AG04450 (cell line): ENCODE results near the gene EPS15. TPM values are rescaled to one million over a fixed set of nuclear protein-coding genes. Genes with fewer than 3 reads are reported as not detected.
A peak's percentile ranks its signal among the peaks of the same experiment; 100 is the strongest.
"Not testable (repeated sequence)": the region's sequence is repeated elsewhere in the genome, so short reads cannot be mapped to it uniquely, and the experiment has no call there.

Source experiments
- CTCF ChIA-PET: fragments of 300-600, 350-600 bp; formaldehyde crosslinking; extraction: SDS; loops from one replicate; lab custom pipeline; 2022; ENCODE audit warnings: antibody characterized with exemption, inconsistent platforms; lab: Charles Lee
- POLR2A ChIA-PET: fragments of 350-600 bp; formaldehyde crosslinking; extraction: SDS; loops from one replicate; lab custom pipeline; 2021; ENCODE audit warnings: antibody characterized with exemption, inconsistent platforms; lab: Yijun Ruan, JAX
- DNase-seq: peaks from one replicate; pipeline ENCODE4 v3.0.0-alpha.2; 2011; ENCODE audit warnings: low read depth, low spot score
- H3K27ac ChIP-seq: one replicate; pipeline ENCODE4 v1.5.1; 2012; ENCODE audit warnings: low read depth, low read length, control low read depth
- H3K27me3 ChIP-seq: one replicate; pipeline ENCODE4 v1.6.0; 2012; ENCODE audit warnings: low read length; ENCODE audit not compliant: control insufficient read depth, insufficient read depth
- H3K4me3 ChIP-seq: 2 replicates; pipeline ENCODE4 v1.5.1; 2011; ENCODE audit warnings: mild to moderate bottlenecking, low read depth, low read length, control low read depth
- H3K9me3 ChIP-seq: 2 replicates; pipeline ENCODE4 v1.5.1; 2012; ENCODE audit warnings: low read length; ENCODE audit not compliant: control insufficient read depth, insufficient read depth
- polyA plus RNA-seq: library from polyadenylated mRNA; depleted of rRNA; stranded (reverse); fragments of >200 nt; gene quantifications from 2 replicates; pipeline ENCODE4 v1.2.3, GENCODE V29; 2011
- TF ChIP-seq, protein P1 (sequence below): IDR thresholded peaks from 2 replicates; pipeline ENCODE4 v1.5.1; 2011; ENCODE audit warnings: low read depth, low read length, control low read depth, inconsistent platforms

The EPS15 gene
- polyA plus RNA-seq, 1 experiment, result 55.4 TPM

DNA sequence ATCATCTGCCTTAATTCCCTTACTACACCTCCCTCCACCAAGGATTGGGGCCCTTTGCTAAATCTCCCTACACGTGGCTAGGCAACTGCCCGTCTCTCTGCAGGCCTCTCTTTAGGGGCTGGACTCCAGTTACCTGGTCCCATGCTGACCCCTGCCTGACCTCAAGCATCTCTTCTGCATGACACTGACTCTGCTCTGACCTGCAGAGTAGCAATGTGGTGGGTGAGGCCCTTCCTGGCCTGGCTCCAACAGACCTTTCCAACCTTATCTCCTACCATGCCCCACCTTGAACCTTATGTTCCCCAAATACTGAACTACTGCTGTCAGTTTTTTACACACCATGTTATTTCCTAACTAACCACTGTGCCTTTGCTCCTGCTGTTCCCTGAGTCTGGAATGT lies 45.9 kb upstream of the EPS15 start:
- Histone ChIP-seq H3K9me3 (no peaks in the 10 kb centered on the region), H3K27ac (peak overlapping the region; percentile 11), H3K27me3 (no peaks in the 10 kb centered on the region), H3K4me3 (no peak overlapping the region)
- POLR2A ChIA-PET, result no interaction called here
- TF ChIP-seq, protein P1, sequence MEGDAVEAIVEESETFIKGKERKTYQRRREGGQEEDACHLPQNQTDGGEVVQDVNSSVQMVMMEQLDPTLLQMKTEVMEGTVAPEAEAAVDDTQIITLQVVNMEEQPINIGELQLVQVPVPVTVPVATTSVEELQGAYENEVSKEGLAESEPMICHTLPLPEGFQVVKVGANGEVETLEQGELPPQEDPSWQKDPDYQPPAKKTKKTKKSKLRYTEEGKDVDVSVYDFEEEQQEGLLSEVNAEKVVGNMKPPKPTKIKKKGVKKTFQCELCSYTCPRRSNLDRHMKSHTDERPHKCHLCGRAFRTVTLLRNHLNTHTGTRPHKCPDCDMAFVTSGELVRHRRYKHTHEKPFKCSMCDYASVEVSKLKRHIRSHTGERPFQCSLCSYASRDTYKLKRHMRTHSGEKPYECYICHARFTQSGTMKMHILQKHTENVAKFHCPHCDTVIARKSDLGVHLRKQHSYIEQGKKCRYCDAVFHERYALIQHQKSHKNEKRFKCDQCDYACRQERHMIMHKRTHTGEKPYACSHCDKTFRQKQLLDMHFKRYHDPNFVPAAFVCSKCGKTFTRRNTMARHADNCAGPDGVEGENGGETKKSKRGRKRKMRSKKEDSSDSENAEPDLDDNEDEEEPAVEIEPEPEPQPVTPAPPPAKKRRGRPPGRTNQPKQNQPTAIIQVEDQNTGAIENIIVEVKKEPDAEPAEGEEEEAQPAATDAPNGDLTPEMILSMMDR, result no peak
- CTCF ChIA-PET, result interaction anchor here (1.0 kb wide), 1 partner anchor 204 kb away, joined by 3 read pairs; no protein-coding TSS in a partner anchor
- DNase-seq, result no peak

DNA sequence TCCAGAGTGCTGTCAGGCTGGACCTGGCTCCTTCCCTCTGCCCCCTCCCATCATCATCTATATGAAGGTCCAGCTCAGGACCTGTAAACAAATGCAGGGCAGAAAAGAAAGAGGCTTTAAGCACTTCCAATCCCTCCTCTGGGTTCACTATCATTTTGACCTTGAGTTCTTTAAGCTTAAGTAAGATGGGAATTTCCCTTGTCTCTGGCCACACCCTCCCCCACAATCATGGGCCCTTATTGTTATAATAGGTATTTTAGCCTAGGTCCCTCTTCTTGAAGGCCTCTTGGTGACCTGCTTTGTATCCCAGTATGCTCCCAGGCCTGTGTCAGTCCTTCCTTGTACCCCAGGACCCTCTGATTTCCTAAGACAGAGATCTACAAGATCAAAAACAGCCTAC lies 45.1 kb upstream of the EPS15 start:
- CTCF ChIA-PET, result no interaction called here
- POLR2A ChIA-PET, result interaction anchor here (0.8 kb wide), 1 partner anchor 18 kb away, joined by 6 read pairs; no protein-coding TSS in a partner anchor

GRCh38 chr1:51561702-51562101 lies 42.6 kb upstream of the EPS15 start:
- no peak for DNase-seq
- Histone ChIP-seq H3K27me3 (no peaks in the 10 kb centered on the region), H3K4me3 (no peak overlapping the region), H3K27ac (no peak overlapping the region), H3K9me3 (no peaks in the 10 kb centered on the region)
- POLR2A ChIA-PET, result no interaction called here
- TF ChIP-seq, protein P1, result no peak
- CTCF ChIA-PET, result interaction anchor here (1.0 kb wide), 1 partner anchor 208 kb away, joined by 3 read pairs; no protein-coding TSS in a partner anchor

More for the DNA sequence above, 45.1 kb upstream of the EPS15 start:
- no peak overlapping the region for H3K27ac ChIP-seq
- H3K9me3 ChIP-seq, result no peaks in the 10 kb centered on the region
- no peak overlapping the region for H3K4me3 ChIP-seq
- TF ChIP-seq, protein P1, result no peak
- no peak for DNase-seq
- no peaks in the 10 kb centered on the region for H3K27me3 ChIP-seq

- H3K27me3 ChIP-seq, POLR2A ChIA-PET, H3K4me3 ChIP-seq, CTCF ChIA-PET, H3K9me3 ChIP-seq, H3K27ac ChIP-seq, DNase-seq: not testable (repeated sequence)
These were observed 41.8 kb upstream of the EPS15 start for GRCh38 chr1:51560895-51561294.

DNA sequence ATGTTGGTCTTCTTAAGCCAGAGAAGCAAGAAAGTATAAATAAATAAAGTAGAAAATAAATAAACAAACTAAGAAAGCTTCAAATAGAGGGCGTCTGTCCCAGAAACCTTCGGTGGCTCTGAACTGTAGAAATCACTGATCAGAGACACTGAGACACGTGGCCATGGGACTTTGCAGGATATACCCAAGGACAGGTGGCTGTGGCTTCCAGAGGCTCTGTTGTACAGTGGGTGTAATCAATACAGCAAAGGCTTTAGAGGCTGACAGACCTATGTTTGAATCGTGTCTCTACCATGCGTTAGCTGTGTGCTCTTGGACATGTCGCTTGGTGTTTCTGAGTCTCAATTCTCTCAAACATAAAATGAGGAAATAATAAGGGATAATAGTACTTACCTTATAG lies 41.0 kb upstream of the EPS15 start:
- Histone ChIP-seq H3K4me3 (no peak overlapping the region), H3K27ac (no peak overlapping the region), H3K27me3 (no peaks in the 10 kb centered on the region), H3K9me3 (no peaks in the 10 kb centered on the region)
- POLR2A ChIA-PET, result no interaction called here
- TF ChIP-seq, protein P1, result no peak
- CTCF ChIA-PET, result no interaction called here
- DNase-seq, result no peak
